H1 (cell line): Measurements from ENCODE around the gene DPP10. TPM values are rescaled to one million over a fixed set of nuclear protein-coding genes. Genes with fewer than 3 reads are reported as not detected.

Source experiments
- CTCF ChIA-PET: fragments of 300-600 bp; sonication (Branson Sonifier 250); formaldehyde crosslinking; loops from one replicate; lab custom pipeline; 2021; ENCODE audit not compliant: partially characterized antibody; lab: Charles Lee
- POLR2A ChIA-PET: fragments of 300-600 bp; sonication (Branson Sonifier 250); formaldehyde crosslinking; loops from one replicate; lab custom pipeline; 2021; ENCODE audit warnings: inconsistent platforms; ENCODE audit not compliant: partially characterized antibody; lab: Charles Lee
- DNase-seq, 2 experiments: peaks; one replicate each; pipeline versions ENCODE4 v3.0.0 to v3.0.0-alpha.2; 2010 to 2022; ENCODE audit warnings: low spot score in 2 of 2, low read depth in 1 of 2, mixed read lengths in 1 of 2
- FAIRE-seq: peaks from 2 replicates; lab custom pipeline; 2011; peaks lifted over from hg19 to GRCh38; lab: Jason Lieb, UNC
- H2AFZ ChIP-seq: 2 replicates; pipeline ENCODE4 v1.8.1; 2012; ENCODE audit warnings: low read length, inconsistent platforms
- H2AK5ac ChIP-seq: 2 replicates; pipeline ENCODE4 v1.6.1; 2013; ENCODE audit warnings: low read depth, low read length
- H2BK120ac ChIP-seq: replicated peaks from 2 replicates; pipeline ENCODE3; 2013; ENCODE audit warnings: low read depth, low read length, inconsistent platforms
- H2BK12ac ChIP-seq: 2 replicates; pipeline ENCODE4 v1.6.1; 2013; ENCODE audit warnings: low read depth, low read length
- H2BK15ac ChIP-seq: 2 replicates; pipeline ENCODE4 v1.6.1; 2013; ENCODE audit warnings: low read length
- H2BK20ac ChIP-seq: 2 replicates; pipeline ENCODE4 v1.6.1; 2013; ENCODE audit warnings: low read length
- H2BK5ac ChIP-seq: 2 replicates; pipeline ENCODE4 v1.6.1; 2013; ENCODE audit warnings: low read depth, low read length
- H3K14ac ChIP-seq: 2 replicates; pipeline ENCODE4 v1.6.1; 2013; ENCODE audit warnings: inconsistent platforms; ENCODE audit not compliant: insufficient read length
- H3K18ac ChIP-seq: 2 replicates; pipeline ENCODE4 v1.6.1; 2013; ENCODE audit warnings: low read length; ENCODE audit errors: extremely low read depth
- H3K23ac ChIP-seq: 2 replicates; pipeline ENCODE4 v1.6.1; 2013; ENCODE audit warnings: inconsistent platforms; ENCODE audit not compliant: insufficient read length
- H3K23me2 ChIP-seq: 2 replicates; pipeline ENCODE4 v1.6.1; 2013; ENCODE audit warnings: low read depth, low read length
- H3K27ac ChIP-seq: 2 replicates; pipeline ENCODE4 v1.6.1; 2011; ENCODE audit warnings: low read depth, low read length, inconsistent platforms
- H3K27me3 ChIP-seq, 4 experiments: replicated peaks in 1 of 4; 1 replicate in 1 of 4; 2 replicates in 3 of 4; pipeline versions ENCODE4 v1.6.1 to v1.8.1; 2011 to 2013; ENCODE audit warnings: low read length in 3 of 4, mild to moderate bottlenecking in 3 of 4, inconsistent platforms in 2 of 4, mixed read lengths in 2 of 4, moderate library complexity in 1 of 4; ENCODE audit not compliant: control insufficient read depth in 3 of 4, insufficient read depth in 3 of 4; ENCODE audit errors: extremely low read depth in 1 of 4
- H3K36me3 ChIP-seq, 4 experiments: 2 replicates each; pipeline versions ENCODE4 v1.6.1 to v1.8.1; 2011 to 2013; ENCODE audit warnings: mild to moderate bottlenecking in 4 of 4, low read length in 3 of 4, moderate library complexity in 2 of 4, control low read depth in 1 of 4, inconsistent platforms in 1 of 4; ENCODE audit not compliant: insufficient read depth in 4 of 4, control insufficient read depth in 2 of 4
- H3K4ac ChIP-seq: replicated peaks from 2 replicates; pipeline ENCODE3; 2013; ENCODE audit warnings: low read length, low read depth, mixed read lengths, inconsistent platforms; ENCODE audit not compliant: insufficient read length
- H3K4me1 ChIP-seq, 4 experiments: replicated peaks in 1 of 4; 1 replicate in 1 of 4; 2 replicates in 3 of 4; pipeline versions ENCODE4 v1.6.1 to v1.8.1; 2011 to 2013; ENCODE audit warnings: low read length in 3 of 4, inconsistent platforms in 2 of 4, mixed read lengths in 1 of 4; ENCODE audit not compliant: insufficient read depth in 4 of 4, control insufficient read depth in 3 of 4
- H3K4me2 ChIP-seq, 2 experiments: 2 replicates each; pipeline versions ENCODE4 v1.6.1 to v1.8.1; 2011 to 2013; ENCODE audit warnings: low read depth in 2 of 2, low read length in 2 of 2, control low read depth in 1 of 2, inconsistent platforms in 1 of 2, mild to moderate bottlenecking in 1 of 2; ENCODE audit not compliant: insufficient read depth in 1 of 2
- H3K4me3 ChIP-seq, 4 experiments: fragments of 200-600, 300-600 bp in 1 of 4; sonication (generic), shearing (Covaris generic), sonication (Bioruptor Twin) in 1 of 4; 2 replicates each; pipeline versions ENCODE4 v1.5.1 to v1.8.1; 2011 to 2016; ENCODE audit warnings: low read length in 4 of 4, low read depth in 3 of 4, control low read depth in 2 of 4, inconsistent platforms in 2 of 4, mild to moderate bottlenecking in 2 of 4, mixed read lengths in 1 of 4, moderate library complexity in 1 of 4; ENCODE audit not compliant: insufficient read depth in 2 of 4; ENCODE audit errors: extremely low read depth in 1 of 4
- H3K56ac ChIP-seq: replicated peaks from 2 replicates; pipeline ENCODE3; 2013; ENCODE audit warnings: low read depth, mild to moderate bottlenecking, mixed read lengths, low read length, inconsistent platforms; ENCODE audit not compliant: insufficient read length
- H3K79me1 ChIP-seq: 2 replicates; pipeline ENCODE4 v1.6.1; 2013; ENCODE audit warnings: low read depth, low read length, control low read depth
- H3K79me2 ChIP-seq, 2 experiments: 2 replicates each; pipeline versions ENCODE4 v1.6.1 to v1.8.1; 2012 to 2013; ENCODE audit warnings: low read length in 2 of 2, mild to moderate bottlenecking in 2 of 2, inconsistent platforms in 1 of 2; ENCODE audit not compliant: insufficient read depth in 2 of 2, control insufficient read depth in 1 of 2
- H3K9ac ChIP-seq, 4 experiments: replicated peaks in 1 of 4; 1 replicate in 1 of 4; 2 replicates in 3 of 4; pipeline versions ENCODE4 v1.6.1 to v1.8.1; 2011 to 2013; ENCODE audit warnings: low read depth in 3 of 4, low read length in 3 of 4, control low read depth in 2 of 4, mild to moderate bottlenecking in 2 of 4, moderate library complexity in 2 of 4, inconsistent platforms in 1 of 4; ENCODE audit errors: extremely low read depth in 1 of 4
- H3K9me3 ChIP-seq, 2 experiments: 2 replicates each; pipeline versions ENCODE4 v1.6.1 to v1.8.1; 2012 to 2013; ENCODE audit warnings: mild to moderate bottlenecking in 2 of 2, moderate library complexity in 2 of 2, control low read depth in 1 of 2, inconsistent platforms in 1 of 2, low read depth in 1 of 2, low read length in 1 of 2, mixed read lengths in 1 of 2; ENCODE audit not compliant: insufficient read depth in 2 of 2
- H4K20me1 ChIP-seq, 2 experiments: replicated peaks in 1 of 2; 2 replicates each; pipeline versions ENCODE3 to v1.8.1; 2011 to 2013; ENCODE audit warnings: inconsistent platforms in 2 of 2, low read length in 2 of 2, mild to moderate bottlenecking in 1 of 2; ENCODE audit not compliant: insufficient read depth in 2 of 2, control insufficient read depth in 1 of 2
- H4K5ac ChIP-seq: 2 replicates; pipeline ENCODE4 v1.6.1; 2013; ENCODE audit warnings: low read length, low read depth, mixed read lengths, inconsistent platforms; ENCODE audit not compliant: insufficient read length
- H4K8ac ChIP-seq: 2 replicates; pipeline ENCODE4 v1.8.0; 2013; ENCODE audit warnings: mild to moderate bottlenecking, moderate library complexity, low read length, inconsistent platforms; ENCODE audit not compliant: insufficient read depth; ENCODE audit errors: extremely low read depth
- H4K91ac ChIP-seq: replicated peaks from 2 replicates; pipeline ENCODE3; 2013; ENCODE audit warnings: low read length, mixed read lengths, inconsistent platforms; ENCODE audit not compliant: insufficient read length
- BRCA1 ChIP-seq: IDR thresholded peaks from 2 replicates; pipeline ENCODE4 v1.6.1; 2012; ENCODE audit warnings: low read depth, low read length, improper control_type of control experiment
- EGR1 ChIP-seq: IDR thresholded peaks from 2 replicates; pipeline ENCODE4 v1.6.1; 2011; ENCODE audit warnings: low read depth, low read length, borderline replicate concordance
- JUN ChIP-seq: IDR thresholded peaks from 2 replicates; pipeline ENCODE4 v1.6.1; 2011; ENCODE audit warnings: low read depth, mild to moderate bottlenecking, improper control_type of control experiment, low read length
- USF2 ChIP-seq: IDR thresholded peaks from 2 replicates; pipeline ENCODE4 v1.6.1; 2011; ENCODE audit warnings: low read length, improper control_type of control experiment
- WGBS, 2 experiments: shearing (Covaris generic) in 1 of 2; methylation state at CpG; one replicate each; pipeline versions ENCODE4 v1.1.6 to v1.1.7; 2013 to 2015; ENCODE audit warnings: low lambda C conversion rate in 2 of 2, mixed read lengths in 2 of 2, inconsistent platforms in 1 of 2, low coverage in 1 of 2, missing lambda C conversion rate in 1 of 2; ENCODE audit not compliant: insufficient replicate concordance in 2 of 2, insufficient coverage in 1 of 2, insufficient read length in 1 of 2; ENCODE audit errors: extremely low coverage in 1 of 2, missing lambda C conversion rate in 1 of 2; 5-methylcytosine and 5-hydroxymethylcytosine counted together
- polyA plus RNA-seq, 7 experiments: library from polyadenylated mRNA; depleted of rRNA in 3 of 7; stranded (reverse) in 5 of 7; unstranded in 2 of 7; fragments of >200 nt in 5 of 7; fragments of 200-250 nt in 2 of 7; gene quantifications; 1 replicate in 5 of 7; 2 replicates in 1 of 7; 4 replicates in 1 of 7; pipeline versions ENCODE4 v1.2.1 to v1.2.3, GENCODE V29; 2011 to 2013; ENCODE audit warnings: missing spikeins in 2 of 7, mixed read lengths in 2 of 7
- total RNA-seq: library from RNA; stranded (reverse); fragmentation: NEBNext Ultra II Directional; extraction: Animal tissue kit (Norgen Biotek cat#: 25700); gene quantifications from 2 replicates; pipeline ENCODE4 v1.2.1, GENCODE V29; 2021

DPP10 gene
- total and polyA plus RNA-seq, 2 of the 8 experiments (the other 6 are each of a cell fraction or from before 2014, with no cell fraction given), result 3.3 to 7.2 TPM

GRCh38 chr2:114436329-114436728, 6.1 kb upstream of the DPP10 start:
- H3K9ac ChIP-seq, result no peak overlapping the region
- ChIA-PET POLR2A (no interaction called here), CTCF (interaction anchor here (1.1 kb wide), 1 partner anchor 14 kb away, joined by 3 read pairs; no protein-coding TSS in a partner anchor)
- H3K4me2 ChIP-seq, result no peak overlapping the region
- H3K4ac ChIP-seq, result no peak overlapping the region
- no peak overlapping the region for H3K14ac ChIP-seq
- H3K4me1 ChIP-seq, result no peaks in the 10 kb centered on the region
- 89% methylated on average over 1 of the region's 1 CpG; no CpG with 5 or more reads in 1 of the 2 experiments for WGBS, 2 experiments
- H4K91ac ChIP-seq, result no peak overlapping the region
- H3K79me1 ChIP-seq, result no peaks in the 10 kb centered on the region
- no peak for DNase-seq
- no peaks in the 10 kb centered on the region for H3K36me3 ChIP-seq
- no peaks in the 10 kb centered on the region for H3K23me2 ChIP-seq
- no peak overlapping the region for H2BK120ac ChIP-seq
- no peaks in the 10 kb centered on the region for H3K79me2 ChIP-seq
- H3K56ac ChIP-seq, result no peak overlapping the region
- no peak overlapping the region for H4K8ac ChIP-seq
- H2BK12ac ChIP-seq, result no peak overlapping the region
- H3K27ac ChIP-seq, result no peak overlapping the region
- H3K4me3 ChIP-seq, result no peak overlapping the region
- H3K9me3 ChIP-seq, result no peaks in the 10 kb centered on the region
- H2AFZ ChIP-seq, result no peak overlapping the region
- no peak overlapping the region for H2BK5ac ChIP-seq
- no peak overlapping the region for H2BK15ac ChIP-seq
- no peak overlapping the region for H4K5ac ChIP-seq
- no peaks in the 10 kb centered on the region for H4K20me1 ChIP-seq
- FAIRE-seq, result no peak
- H3K18ac ChIP-seq, result no peak overlapping the region
- no peaks in the 10 kb centered on the region for H3K27me3 ChIP-seq
- H2AK5ac ChIP-seq, result no peak overlapping the region
- H2BK20ac ChIP-seq, result no peak overlapping the region
- H3K23ac ChIP-seq, result no peak overlapping the region
- no peak for TF ChIP-seq JUN
- TF ChIP-seq BRCA1, result no peak
- no peak for TF ChIP-seq EGR1
- TF ChIP-seq USF2, result no peak
